K562 (cell line): Measurements from ENCODE around the gene KCNAB1. TPM values are rescaled to one million over a fixed set of nuclear protein-coding genes. Genes with fewer than 3 reads are reported as not detected.

Experiments
- ATF1 ChIP-seq, 2 experiments: fragments of 450-650 bp in 1 of 2; IDR thresholded peaks; 2 replicates each; pipeline ENCODE4 v1.6.1; 2016; ENCODE audit warnings: missing compliant biosample characterization in 1 of 2, missing genetic modification characterization in 1 of 2
- FOXJ2 ChIP-seq: fragments of 200-800 bp; sonication (Bioruptor generic); IDR thresholded peaks from 2 replicates; pipeline ENCODE4 v1.6.1; 2016; ENCODE audit warnings: missing genetic modification characterization, missing compliant biosample characterization
- IFI16 ChIP-seq: fragments of 250-450 bp; sonication (Bioruptor Pico); IDR thresholded peaks from 2 replicates; pipeline ENCODE4 v2.1.2; 2022; ENCODE audit warnings: mild to moderate bottlenecking, inconsistent platforms
- JUNB ChIP-seq: fragments of 450-650 bp; formaldehyde crosslinking; conservative IDR thresholded peaks from 2 replicates; pipeline ENCODE4 v1.4.0; 2020; ENCODE audit warnings: mild to moderate bottlenecking
- LEF1 ChIP-seq: fragments of 450-650 bp; IDR thresholded peaks from 2 replicates; pipeline ENCODE4 v1.6.1; 2016; ENCODE audit warnings: mild to moderate bottlenecking
- MECOM ChIP-seq: fragments of 250-450 bp; sonication (Bioruptor Pico); IDR thresholded peaks from 2 replicates; pipeline ENCODE4 v1.8.0; 2022; ENCODE audit warnings: inconsistent platforms
- MTA2 ChIP-seq: fragments of 450-650 bp; IDR thresholded peaks from 2 replicates; pipeline ENCODE4 v1.6.1; 2016; ENCODE audit warnings: low read depth
- NELFE ChIP-seq: IDR thresholded peaks from 2 replicates; pipeline ENCODE4 v1.6.1; 2011; ENCODE audit warnings: mild to moderate bottlenecking; ENCODE audit not compliant: insufficient read depth, insufficient read length
- NFATC3 ChIP-seq: fragments of 450-650 bp; IDR thresholded peaks from 2 replicates; pipeline ENCODE4 v1.6.1; 2017; ENCODE audit warnings: mild to moderate bottlenecking
- NFE2 ChIP-seq: IDR thresholded peaks from 2 replicates; pipeline ENCODE4 v1.6.1; 2014; ENCODE audit warnings: antibody characterized with exemption, low read depth
- NFIC ChIP-seq: fragments of 450-650 bp; IDR thresholded peaks from 2 replicates; pipeline ENCODE4 v1.6.1; 2017; ENCODE audit warnings: mild to moderate bottlenecking, inconsistent platforms
- NUFIP1 ChIP-seq: fragments of 450-650 bp; IDR thresholded peaks from 2 replicates; pipeline ENCODE4 v1.6.1; 2018; ENCODE audit not compliant: partially characterized antibody
- PTBP1 ChIP-seq: fragments of 200-400 bp; formaldehyde crosslinking; IDR thresholded peaks from 2 replicates; pipeline ENCODE4 v1.6.1; 2017; ENCODE audit warnings: low read depth, low read length
- PYGO2 ChIP-seq: fragments of 450-650 bp; IDR thresholded peaks from 2 replicates; pipeline ENCODE4 v1.6.1; 2016; ENCODE audit warnings: mild to moderate bottlenecking, missing genetic modification characterization, moderate library complexity, missing compliant biosample characterization
- SAP30 ChIP-seq: fragments of 200-600 bp; sonication (generic); IDR thresholded peaks from 2 replicates; pipeline ENCODE4 v1.6.1; 2012; ENCODE audit warnings: borderline replicate concordance, low read depth, mild to moderate bottlenecking, moderate library complexity, low read length, control low read depth, inconsistent platforms; ENCODE audit not compliant: insufficient read depth, poor library complexity, severe bottlenecking
- TAF7 ChIP-seq: fragments of 450-650 bp; IDR thresholded peaks from 2 replicates; pipeline ENCODE4 v1.6.1; 2016; ENCODE audit warnings: missing genetic modification characterization, missing compliant biosample characterization
- TAL1 ChIP-seq: fragments of 450-650 bp; IDR thresholded peaks from 2 replicates; pipeline ENCODE4 v1.6.1; 2016; ENCODE audit warnings: mild to moderate bottlenecking
- ZNF384 ChIP-seq: IDR thresholded peaks from 2 replicates; pipeline ENCODE4 v1.6.1; 2012; ENCODE audit warnings: low read depth, low read length, improper control_type of control experiment
- ZNF75A ChIP-seq: fragments of 450-650 bp; formaldehyde crosslinking; IDR thresholded peaks from 2 replicates; pipeline ENCODE4 v1.4.0; 2020; ENCODE audit warnings: mild to moderate bottlenecking
- ZNF766 ChIP-seq: fragments of 200-800 bp; sonication (Bioruptor generic); conservative IDR thresholded peaks from 2 replicates; pipeline ENCODE4 v1.6.1; 2016; ENCODE audit warnings: missing genetic modification characterization, missing compliant biosample characterization
- ZNF77 ChIP-seq: fragments of 250-450 bp; sonication (Bioruptor Pico); IDR thresholded peaks from 2 replicates; pipeline ENCODE4 v1.5.0; 2020
- polyA plus RNA-seq, 8 experiments: library from polyadenylated mRNA; depleted of rRNA in 4 of 8; stranded (reverse) in 5 of 8; unstranded in 3 of 8; fragments of >200 nt; fragmentation: Nextera tagmentation in 2 of 8; fragmentation: Illumina TruSeq in 1 of 8; extraction: Ambion mirVana in 2 of 8; extraction: Trizol in 1 of 8; gene quantifications; 2 replicates each; pipeline versions ENCODE4 v1.2.1 to v1.2.3, GENCODE V29; 2011 to 2014; ENCODE audit warnings: inconsistent platforms in 1 of 8, missing spikeins in 1 of 8
- total RNA-seq, 7 experiments: library from RNA; depleted of rRNA in 6 of 7; stranded (reverse); fragments of >200 nt in 6 of 7; fragmentation: Illumina TruSeq in 2 of 7; extraction: Trizol in 2 of 7; gene quantifications; 2 replicates each; pipeline versions ENCODE4 v1.2.1 to v1.2.3, GENCODE V29; 2011 to 2021; ENCODE audit warnings: low replicate concordance in 1 of 7
- TF ChIP-seq, protein P1 (sequence below), 3 experiments: fragments of 200-800 bp in 1 of 3; sonication (Bioruptor generic) in 1 of 3; sonication (generic) in 1 of 3; formaldehyde crosslinking in 1 of 3; IDR thresholded peaks; 2 replicates each; pipeline versions ENCODE4 v1.6.1 to v1.8.0; 2016 to 2022; ENCODE audit warnings: mild to moderate bottlenecking in 2 of 3, missing compliant biosample characterization in 2 of 3, missing genetic modification characterization in 2 of 3, missing genetic modification reagents in 1 of 3
- TF ChIP-seq, protein P2 (sequence below): fragments of 200-800 bp; sonication (Bioruptor generic); IDR thresholded peaks from 2 replicates; pipeline ENCODE4 v1.6.1; 2017; ENCODE audit warnings: missing genetic modification characterization, missing compliant biosample characterization
- TF ChIP-seq, protein P3 (sequence below): fragments of 450-650 bp; IDR thresholded peaks from one replicate; pipeline ENCODE4 v1.6.1; 2018; ENCODE audit warnings: mild to moderate bottlenecking, moderate library complexity; ENCODE audit not compliant: partially characterized antibody

Gene KCNAB1
- total and polyA plus RNA-seq, 9 of the 15 experiments (the other 6 are each of a cell fraction or from before 2014, with no cell fraction given): 0.14 to 1.2 (median 0.51) TPM

GRCh38 chr3:156483961-156484787 is 363.8 kb downstream of the KCNAB1 start (continued):
- TF ChIP-seq LEF1 (peak; percentile 69), ZNF766 (0 out of 2 replicates have a peak, but pooled peaks have one; percentile 16), IFI16 (CRISPR knock-in tag) (no peak), NUFIP1 (no peak), ZNF75A (CRISPR knock-in tag) (no peak), NFATC3 (no peak), MECOM (CRISPR knock-in tag) (no peak), NELFE (no peak), PTBP1 (no peak), JUNB (CRISPR knock-in tag) (no peak), NFE2 (peak; percentile 58; the same call in 1 of the 2 replicates), NFIC (peak; percentile 28; the same call in 1 of the 2 replicates), ZNF77 (CRISPR knock-in tag) (no peak), MTA2 (no peak), SAP30 (no peak), TAF7 (tag) (no peak), PYGO2 (tag) (no peak), ATF1 (CRISPR knock-in tag; IDR thresholded peaks at IDR 0.05) (no peak), ATF1 (tag; IDR thresholded peaks at IDR 0.05) (0 out of 2 replicates have a peak, but pooled peaks have one; percentile 13), ZNF384 (peak; percentile 85), FOXJ2 (tag) (no peak), TAL1 (no peak)
- TF ChIP-seq, protein P1, sequence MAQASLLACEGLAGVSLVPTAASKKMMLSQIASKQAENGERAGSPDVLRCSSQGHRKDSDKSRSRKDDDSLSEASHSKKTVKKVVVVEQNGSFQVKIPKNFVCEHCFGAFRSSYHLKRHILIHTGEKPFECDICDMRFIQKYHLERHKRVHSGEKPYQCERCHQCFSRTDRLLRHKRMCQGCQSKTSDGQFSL (CRISPR knock-in tag; IDR thresholded peaks at IDR 0.05): no peak
- TF ChIP-seq, protein P1 (tag; IDR thresholded peaks at IDR 0.05): no peak
- TF ChIP-seq, protein P2, sequence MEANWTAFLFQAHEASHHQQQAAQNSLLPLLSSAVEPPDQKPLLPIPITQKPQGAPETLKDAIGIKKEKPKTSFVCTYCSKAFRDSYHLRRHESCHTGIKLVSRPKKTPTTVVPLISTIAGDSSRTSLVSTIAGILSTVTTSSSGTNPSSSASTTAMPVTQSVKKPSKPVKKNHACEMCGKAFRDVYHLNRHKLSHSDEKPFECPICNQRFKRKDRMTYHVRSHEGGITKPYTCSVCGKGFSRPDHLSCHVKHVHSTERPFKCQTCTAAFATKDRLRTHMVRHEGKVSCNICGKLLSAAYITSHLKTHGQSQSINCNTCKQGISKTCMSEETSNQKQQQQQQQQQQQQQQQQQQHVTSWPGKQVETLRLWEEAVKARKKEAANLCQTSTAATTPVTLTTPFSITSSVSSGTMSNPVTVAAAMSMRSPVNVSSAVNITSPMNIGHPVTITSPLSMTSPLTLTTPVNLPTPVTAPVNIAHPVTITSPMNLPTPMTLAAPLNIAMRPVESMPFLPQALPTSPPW: peak; percentile 26; the same call in 1 of the 2 replicates
- TF ChIP-seq, protein P3, sequence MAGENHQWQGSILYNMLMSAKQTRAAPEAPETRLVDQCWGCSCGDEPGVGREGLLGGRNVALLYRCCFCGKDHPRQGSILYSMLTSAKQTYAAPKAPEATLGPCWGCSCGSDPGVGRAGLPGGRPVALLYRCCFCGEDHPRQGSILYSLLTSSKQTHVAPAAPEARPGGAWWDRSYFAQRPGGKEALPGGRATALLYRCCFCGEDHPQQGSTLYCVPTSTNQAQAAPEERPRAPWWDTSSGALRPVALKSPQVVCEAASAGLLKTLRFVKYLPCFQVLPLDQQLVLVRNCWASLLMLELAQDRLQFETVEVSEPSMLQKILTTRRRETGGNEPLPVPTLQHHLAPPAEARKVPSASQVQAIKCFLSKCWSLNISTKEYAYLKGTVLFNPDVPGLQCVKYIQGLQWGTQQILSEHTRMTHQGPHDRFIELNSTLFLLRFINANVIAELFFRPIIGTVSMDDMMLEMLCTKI: no peak
